ENCODE data around the gene EFCC1.

Gene EFCC1

DNA sequence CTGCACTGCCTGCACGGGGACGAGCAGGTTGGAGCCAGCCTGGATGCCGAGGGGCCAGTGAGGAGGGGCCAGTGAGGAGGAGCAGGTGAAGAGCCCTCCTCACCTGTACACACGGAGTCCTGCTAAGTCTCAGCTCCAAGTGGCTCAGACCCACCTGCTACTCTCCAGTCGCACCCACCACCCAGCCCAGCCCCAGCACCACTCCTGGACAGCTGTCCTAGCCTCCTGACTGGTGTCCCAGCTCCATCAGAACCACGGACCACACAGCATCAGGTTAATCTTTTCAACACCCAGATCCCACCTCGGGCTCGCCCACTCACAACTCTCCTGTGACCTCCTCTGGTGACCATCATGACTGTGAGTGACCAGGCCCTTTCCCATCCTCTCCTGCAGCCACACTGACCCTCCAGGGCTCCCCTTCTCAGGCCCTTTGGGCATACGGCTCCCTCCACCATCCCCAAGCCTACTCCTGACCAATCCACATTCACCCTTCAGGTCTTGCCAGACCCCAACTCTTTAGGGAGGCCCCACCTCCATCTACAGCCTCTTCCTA, 13.8 kb downstream of the EFCC1 start:
- Histone ChIP-seq H3K27me3 (ENCODE audit: control insufficient read depth in 1 of 2, insufficient read depth in 2 of 2, low read length in 2 of 2) (no peaks in the 10 kb centered on the region), H3K27ac (ENCODE audit: low read length) (no peak overlapping the region), H3K4me3 (ENCODE audit: low read length in 2 of 2) (no peak overlapping the region), H3K4me1 (ENCODE audit: control insufficient read depth, insufficient read depth, low read length) (peaks cover 19% of the 10 kb centered on the region), H3K9ac (ENCODE audit: low read length in 2 of 2) (no peak overlapping the region), H3K9me3 (ENCODE audit: control insufficient read depth in 2 of 2, low read length in 2 of 2) (no peaks in the 10 kb centered on the region), H3K36me3 (ENCODE audit: control insufficient read depth in 2 of 2, insufficient read depth in 2 of 2, low read length in 2 of 2) (peaks cover 0 to 2% of the 10 kb centered on the region in 2 donors)

DNA sequence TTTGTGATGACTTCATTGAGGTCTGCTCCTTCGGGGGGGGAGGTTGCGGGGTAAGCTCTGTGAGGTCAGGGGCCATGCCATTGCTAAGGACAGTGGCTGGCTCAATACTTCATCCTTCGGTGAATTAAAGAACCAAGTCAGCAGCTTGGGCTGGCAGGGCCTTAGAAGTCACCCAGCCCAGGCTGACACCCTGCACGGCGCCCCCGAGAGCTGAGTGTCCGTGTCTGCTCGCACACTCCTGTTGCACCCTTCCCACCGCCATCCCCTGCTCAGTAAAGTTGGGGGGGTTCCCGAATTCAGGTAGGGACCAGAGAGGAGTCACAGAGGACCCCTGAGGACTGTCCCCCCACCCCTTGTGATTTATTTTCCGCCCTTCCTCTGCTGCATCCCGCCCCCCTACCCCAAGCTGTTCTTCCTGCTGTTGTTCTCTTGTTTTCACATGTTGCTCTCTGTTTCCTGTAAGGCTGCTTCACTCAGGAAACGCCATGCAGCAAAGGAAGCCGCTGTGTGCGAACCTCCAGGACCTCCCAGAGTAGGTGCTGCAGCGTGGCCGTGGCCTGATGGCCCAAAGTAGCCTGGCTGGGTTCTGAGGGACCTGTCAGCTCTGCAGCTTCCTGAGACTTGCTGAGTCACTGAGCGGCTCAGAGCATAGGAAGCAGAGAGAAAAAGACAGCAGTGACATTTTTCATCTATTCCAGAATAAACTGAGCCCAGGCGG, 14.4 kb downstream of the EFCC1 start:
- Histone ChIP-seq H3K27ac (ENCODE audit: low read length) (peak overlapping the region; percentile 37), H3K27me3 (ENCODE audit: control insufficient read depth in 1 of 2, insufficient read depth in 2 of 2, low read length in 2 of 2) (no peaks in the 10 kb centered on the region), H3K9me3 (ENCODE audit: control insufficient read depth in 2 of 2, low read length in 2 of 2) (no peaks in the 10 kb centered on the region), H3K36me3 (ENCODE audit: control insufficient read depth in 2 of 2, insufficient read depth in 2 of 2, low read length in 2 of 2) (peaks cover 0 to 2% of the 10 kb centered on the region in 2 donors), H3K4me1 (ENCODE audit: control insufficient read depth, insufficient read depth, low read length) (peaks cover 21% of the 10 kb centered on the region), H3K9ac (ENCODE audit: low read length in 2 of 2) (no peak overlapping the region), H3K4me3 (ENCODE audit: low read length in 2 of 2) (no peak overlapping the region)

DNA sequence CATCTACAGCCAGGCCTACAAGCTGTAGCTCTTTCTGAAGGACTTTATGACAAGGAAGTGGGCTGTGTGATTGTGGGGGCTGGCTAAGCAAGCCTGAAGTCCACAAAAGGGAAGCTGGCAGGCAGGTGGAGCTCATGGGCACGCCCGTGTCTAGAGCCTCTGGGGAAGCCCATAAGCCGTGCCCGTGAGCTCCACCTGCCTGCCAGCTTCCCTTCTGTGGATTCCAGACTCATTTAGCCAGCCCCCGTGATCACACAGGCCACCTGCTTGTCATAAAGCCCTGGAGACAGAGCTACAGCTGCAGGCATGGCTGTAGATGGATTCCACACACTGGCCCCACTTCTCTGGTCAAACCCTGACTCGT, 15.2 kb downstream of the EFCC1 start:
- peak overlapping the region in 1 of 2 donors; percentile 2 for H3K9ac ChIP-seq (ENCODE audit: low read length in 2 of 2)
- H3K36me3 ChIP-seq (ENCODE audit: control insufficient read depth in 2 of 2, insufficient read depth in 2 of 2, low read length in 2 of 2) = peaks cover 0 to 2% of the 10 kb centered on the region in 2 donors
- no peaks in the 10 kb centered on the region for H3K27me3 ChIP-seq (ENCODE audit: control insufficient read depth in 1 of 2, insufficient read depth in 2 of 2, low read length in 2 of 2)
- peak overlapping the region; percentile 37 for H3K27ac ChIP-seq (ENCODE audit: low read length)
- H3K4me3 ChIP-seq (ENCODE audit: low read length in 2 of 2) = no peak overlapping the region
- no peaks in the 10 kb centered on the region for H3K9me3 ChIP-seq (ENCODE audit: control insufficient read depth in 2 of 2, low read length in 2 of 2)
- H3K4me1 ChIP-seq (ENCODE audit: control insufficient read depth, insufficient read depth, low read length) = peaks cover 28% of the 10 kb centered on the region

DNA sequence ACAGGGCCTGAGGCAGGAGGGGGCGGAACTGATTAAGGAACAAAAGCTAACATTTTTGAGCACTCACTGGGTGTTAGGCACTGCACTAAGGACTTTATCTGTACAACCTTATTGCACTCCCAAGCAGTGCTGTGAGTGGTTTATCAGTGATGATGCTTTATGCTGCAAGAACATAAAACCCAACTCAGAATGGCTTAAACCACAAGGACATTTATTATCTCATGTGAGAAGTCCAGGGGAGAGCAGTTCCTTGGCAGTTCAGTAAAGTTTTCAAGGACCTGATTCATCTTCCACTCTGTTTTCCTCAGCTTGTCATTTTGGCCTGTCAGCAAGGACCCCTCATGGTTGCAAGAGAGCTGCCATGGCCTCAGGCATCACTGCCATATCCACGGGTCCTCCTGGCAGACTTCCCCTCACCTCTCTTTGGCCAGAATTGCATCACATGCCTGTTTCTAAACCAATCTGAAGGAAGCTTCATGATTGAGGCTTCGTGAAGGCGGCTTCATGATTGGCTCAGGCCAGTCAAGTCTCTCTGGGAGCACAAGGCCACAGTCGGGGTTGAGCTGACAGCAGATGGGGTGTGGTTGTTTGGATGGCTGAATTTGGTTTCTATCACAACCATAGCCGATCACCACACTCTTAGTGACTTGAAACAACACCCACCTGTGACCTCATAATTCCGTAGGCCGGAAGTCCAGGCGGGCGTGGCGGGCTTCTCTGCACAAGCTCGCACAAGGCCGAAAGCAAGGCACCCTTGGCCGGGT, 15.8 kb downstream of the EFCC1 start:
- Histone ChIP-seq H3K9ac (ENCODE audit: low read length in 2 of 2) (no peak overlapping the region), H3K36me3 (ENCODE audit: control insufficient read depth in 2 of 2, insufficient read depth in 2 of 2, low read length in 2 of 2) (peaks cover 0 to 2% of the 10 kb centered on the region in 2 donors), H3K4me3 (ENCODE audit: low read length in 2 of 2) (no peak overlapping the region), H3K27me3 (ENCODE audit: control insufficient read depth in 1 of 2, insufficient read depth in 2 of 2, low read length in 2 of 2) (no peaks in the 10 kb centered on the region), H3K27ac (ENCODE audit: low read length) (peak overlapping the region; percentile 37), H3K9me3 (ENCODE audit: control insufficient read depth in 2 of 2, low read length in 2 of 2) (no peaks in the 10 kb centered on the region), H3K4me1 (ENCODE audit: control insufficient read depth, insufficient read depth, low read length) (peaks cover 28% of the 10 kb centered on the region)

DNA sequence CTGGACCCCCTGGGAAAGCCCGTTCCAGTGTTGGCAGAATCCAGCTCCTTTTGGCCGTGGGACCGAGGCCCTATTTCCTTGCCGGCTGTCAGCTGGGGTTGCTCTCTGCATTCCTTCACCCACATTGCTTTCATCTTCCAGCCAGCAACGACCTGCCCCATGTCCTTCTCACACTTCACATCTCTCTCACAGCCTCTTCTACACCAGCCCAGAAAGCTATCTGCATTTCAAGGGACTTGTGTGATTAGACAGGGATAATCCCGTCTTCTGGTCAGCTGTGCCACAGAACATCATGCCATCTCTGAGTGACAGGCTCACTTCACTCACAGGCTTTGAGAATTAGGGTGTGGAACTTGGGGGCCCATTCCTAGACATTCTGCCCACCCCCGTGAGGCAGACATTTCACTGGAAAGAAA, 16.4 kb downstream of the EFCC1 start:
- H3K4me1 ChIP-seq (ENCODE audit: control insufficient read depth, insufficient read depth, low read length) = peaks cover 33% of the 10 kb centered on the region
- H3K27me3 ChIP-seq (ENCODE audit: control insufficient read depth in 1 of 2, insufficient read depth in 2 of 2, low read length in 2 of 2) = no peaks in the 10 kb centered on the region
- H3K36me3 ChIP-seq (ENCODE audit: control insufficient read depth in 2 of 2, insufficient read depth in 2 of 2, low read length in 2 of 2) = peaks cover 0 to 2% of the 10 kb centered on the region in 2 donors
- H3K4me3 ChIP-seq (ENCODE audit: low read length in 2 of 2) = no peak overlapping the region
- peak overlapping the region; percentile 37 for H3K27ac ChIP-seq (ENCODE audit: low read length)
- no peak overlapping the region for H3K9ac ChIP-seq (ENCODE audit: low read length in 2 of 2)
- H3K9me3 ChIP-seq (ENCODE audit: control insufficient read depth in 2 of 2, low read length in 2 of 2) = no peaks in the 10 kb centered on the region

DNA sequence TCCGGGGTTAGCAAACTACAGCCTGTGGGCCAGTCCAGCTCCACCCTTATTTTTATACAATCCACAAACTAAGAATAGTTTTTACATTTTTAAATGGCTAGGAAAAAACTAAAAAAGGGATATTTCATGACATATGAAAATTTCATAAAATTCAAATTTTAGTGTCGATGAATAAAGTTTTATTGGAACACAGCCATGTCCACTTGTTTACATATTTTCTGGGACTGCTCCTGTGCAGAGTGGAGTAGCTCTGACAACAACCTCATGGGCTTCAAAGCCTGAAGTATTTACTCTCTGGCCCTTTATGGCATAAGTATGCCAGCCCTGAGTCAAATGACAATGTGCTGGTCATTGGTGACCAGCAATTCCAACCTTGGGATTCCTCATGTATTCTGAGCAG, 17.2 kb downstream of the EFCC1 start:
- H3K27ac ChIP-seq (ENCODE audit: low read length) = no peak overlapping the region
- H3K4me1 ChIP-seq (ENCODE audit: control insufficient read depth, insufficient read depth, low read length) = peaks cover 34% of the 10 kb centered on the region
- no peak overlapping the region for H3K9ac ChIP-seq (ENCODE audit: low read length in 2 of 2)
- no peaks in the 10 kb centered on the region for H3K27me3 ChIP-seq (ENCODE audit: control insufficient read depth in 1 of 2, insufficient read depth in 2 of 2, low read length in 2 of 2)
- H3K36me3 ChIP-seq (ENCODE audit: control insufficient read depth in 2 of 2, insufficient read depth in 2 of 2, low read length in 2 of 2) = peaks cover 0 to 2% of the 10 kb centered on the region in 2 donors
- H3K9me3 ChIP-seq (ENCODE audit: control insufficient read depth in 2 of 2, low read length in 2 of 2) = no peaks in the 10 kb centered on the region
- no peak overlapping the region for H3K4me3 ChIP-seq (ENCODE audit: low read length in 2 of 2)

DNA sequence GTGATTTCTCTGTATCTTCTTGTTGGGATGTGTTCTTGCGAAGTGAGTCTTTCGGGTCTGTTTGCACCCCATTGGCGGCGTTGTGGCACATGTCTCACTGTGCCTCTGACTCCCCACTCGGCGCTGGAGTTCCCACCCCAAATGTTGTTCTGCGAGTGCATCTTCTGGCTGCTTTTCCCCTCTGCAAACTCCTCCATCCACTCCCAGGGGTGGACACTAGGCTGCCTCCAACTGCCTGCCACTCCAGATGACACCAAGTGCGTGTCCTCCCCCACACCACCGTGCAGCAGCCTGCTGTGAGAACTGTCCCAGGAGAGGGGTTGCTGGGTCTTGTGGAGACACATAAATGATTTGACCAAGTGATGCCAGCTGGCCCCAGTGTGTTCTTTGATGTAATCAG, 17.6 kb downstream of the EFCC1 start:
- Histone ChIP-seq H3K9me3 (ENCODE audit: control insufficient read depth in 2 of 2, low read length in 2 of 2) (no peaks in the 10 kb centered on the region), H3K4me3 (ENCODE audit: low read length in 2 of 2) (no peak overlapping the region), H3K4me1 (ENCODE audit: control insufficient read depth, insufficient read depth, low read length) (peaks cover 35% of the 10 kb centered on the region), H3K36me3 (ENCODE audit: control insufficient read depth in 2 of 2, insufficient read depth in 2 of 2, low read length in 2 of 2) (peaks cover 0 to 2% of the 10 kb centered on the region in 2 donors), H3K9ac (ENCODE audit: low read length in 2 of 2) (no peak overlapping the region), H3K27ac (ENCODE audit: low read length) (no peak overlapping the region), H3K27me3 (ENCODE audit: control insufficient read depth in 1 of 2, insufficient read depth in 2 of 2, low read length in 2 of 2) (no peaks in the 10 kb centered on the region)

DNA sequence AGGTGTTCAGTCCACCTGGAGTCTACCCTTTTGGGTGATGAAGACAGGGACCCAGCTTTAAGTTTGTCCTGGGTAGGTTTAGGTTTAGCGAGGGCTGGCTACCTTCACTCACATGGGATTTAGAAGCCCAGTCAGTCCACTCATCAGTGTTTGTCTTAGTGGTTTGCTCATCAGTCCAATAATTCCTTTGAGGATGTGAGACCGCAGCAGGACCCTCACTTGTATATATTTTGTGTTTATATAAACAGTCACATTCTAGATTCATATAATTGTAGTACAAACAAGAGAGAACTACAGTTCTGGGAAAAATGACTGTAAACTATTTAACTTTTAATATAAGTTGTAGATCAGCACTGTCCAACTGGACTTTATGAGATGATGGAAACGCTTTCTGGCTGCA, 18.2 kb downstream of the EFCC1 start:
- Histone ChIP-seq H3K9ac (ENCODE audit: low read length in 2 of 2) (no peak overlapping the region), H3K27ac (ENCODE audit: low read length) (no peak overlapping the region), H3K9me3 (ENCODE audit: control insufficient read depth in 2 of 2, low read length in 2 of 2) (no peaks in the 10 kb centered on the region), H3K36me3 (ENCODE audit: control insufficient read depth in 2 of 2, insufficient read depth in 2 of 2, low read length in 2 of 2) (peaks cover 0 to 2% of the 10 kb centered on the region in 2 donors), H3K4me1 (ENCODE audit: control insufficient read depth, insufficient read depth, low read length) (peaks cover 36% of the 10 kb centered on the region), H3K27me3 (ENCODE audit: control insufficient read depth in 1 of 2, insufficient read depth in 2 of 2, low read length in 2 of 2) (no peaks in the 10 kb centered on the region), H3K4me3 (ENCODE audit: low read length in 2 of 2) (no peak overlapping the region)

DNA sequence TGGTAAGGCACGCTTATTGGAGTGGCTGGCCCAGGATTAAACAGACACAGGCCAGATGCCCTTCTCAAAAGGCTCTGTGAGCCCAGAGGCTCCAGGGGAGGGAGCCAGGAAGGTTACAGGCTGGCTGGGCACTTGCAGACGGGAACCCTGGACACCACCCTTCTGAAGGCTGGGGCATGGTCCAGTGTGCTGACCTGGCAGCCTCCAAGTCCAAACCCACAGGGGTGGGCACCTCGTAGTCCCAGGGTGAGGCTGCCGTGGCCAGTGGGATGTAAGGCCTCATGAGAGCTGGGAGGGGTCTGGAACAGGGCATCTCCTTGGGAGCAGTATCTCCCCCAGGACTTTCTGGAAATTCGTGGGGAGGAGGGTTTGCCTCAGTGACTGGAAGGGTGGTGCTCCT, 19.6 kb downstream of the EFCC1 start:
- Histone ChIP-seq H3K4me3 (ENCODE audit: low read length in 2 of 2) (no peak overlapping the region), H3K9ac (ENCODE audit: low read length in 2 of 2) (no peak overlapping the region), H3K27ac (ENCODE audit: low read length) (no peak overlapping the region), H3K9me3 (ENCODE audit: control insufficient read depth in 2 of 2, low read length in 2 of 2) (no peaks in the 10 kb centered on the region), H3K27me3 (ENCODE audit: control insufficient read depth in 1 of 2, insufficient read depth in 2 of 2, low read length in 2 of 2) (no peaks in the 10 kb centered on the region), H3K4me1 (ENCODE audit: control insufficient read depth, insufficient read depth, low read length) (peaks cover 40% of the 10 kb centered on the region), H3K36me3 (ENCODE audit: control insufficient read depth in 2 of 2, insufficient read depth in 2 of 2, low read length in 2 of 2) (peaks cover 0 to 2% of the 10 kb centered on the region in 2 donors)

DNA sequence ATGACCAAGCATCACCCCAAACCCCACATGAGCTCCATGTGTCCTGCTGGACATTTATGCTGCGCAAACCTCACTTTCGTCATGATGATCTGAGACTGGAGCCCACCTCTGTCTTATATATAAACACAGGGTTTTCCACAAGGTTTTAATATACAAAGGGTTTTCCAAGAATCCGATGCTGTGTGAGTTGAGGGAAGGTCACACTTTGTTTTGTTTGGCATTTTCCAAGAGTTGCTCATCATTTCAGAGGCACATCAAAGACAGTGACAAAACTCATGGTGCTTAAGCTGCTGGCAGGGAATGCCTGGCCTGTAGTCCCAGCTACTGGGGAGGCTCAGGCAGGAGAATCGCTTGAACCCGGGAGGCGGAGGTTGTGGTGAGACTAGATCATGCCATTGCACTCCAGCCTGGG, 20.0 kb downstream of the EFCC1 start:
- no peak overlapping the region for H3K4me3 ChIP-seq (ENCODE audit: low read length in 2 of 2)
- H3K27me3 ChIP-seq (ENCODE audit: control insufficient read depth in 1 of 2, insufficient read depth in 2 of 2, low read length in 2 of 2) = no peaks in the 10 kb centered on the region
- peaks cover 44% of the 10 kb centered on the region for H3K4me1 ChIP-seq (ENCODE audit: control insufficient read depth, insufficient read depth, low read length)
- no peak overlapping the region for H3K27ac ChIP-seq (ENCODE audit: low read length)
- H3K36me3 ChIP-seq (ENCODE audit: control insufficient read depth in 2 of 2, insufficient read depth in 2 of 2, low read length in 2 of 2) = no peaks in the 10 kb centered on the region
- no peaks in the 10 kb centered on the region for H3K9me3 ChIP-seq (ENCODE audit: control insufficient read depth in 2 of 2, low read length in 2 of 2)
- no peak overlapping the region for H3K9ac ChIP-seq (ENCODE audit: low read length in 2 of 2)
